ENCODE data around the gene WDR18.

Gene WDR18

GRCh38 chr19:1042689-1043511 is 58.8 kb downstream of the WDR18 start:
- Histone ChIP-seq H3K4me1 (ENCODE audit: control insufficient read depth, insufficient read depth, low read length) (peaks cover 24% of the 10 kb centered on the region), H3K36me3 (ENCODE audit: control insufficient read depth, insufficient read depth, low read length) (no peaks in the 10 kb centered on the region), H3K27me3 (ENCODE audit: control insufficient read depth, insufficient read depth, low read length) (peaks cover 4% of the 10 kb centered on the region), H3K9ac (ENCODE audit: low read length) (no peak overlapping the region), H3K9me3 (ENCODE audit: control insufficient read depth, low read length) (no peaks in the 10 kb centered on the region), H3K4me3 (ENCODE audit: low read length) (no peak overlapping the region)
